Measurements from ENCODE around the gene NOL3. TPM values are rescaled to one million over a fixed set of nuclear protein-coding genes. Genes with fewer than 3 reads are reported as not detected.

Gene NOL3
- total RNA-seq, 4 donors from 2014 or later = 77.5 to 231 (median 173) TPM

GRCh38 chr16:67184453-67184994 lies 14.2 kb downstream of the NOL3 start:
- Histone ChIP-seq H3K27me3 (no peaks in the 10 kb centered on the region), H3K4me1 (peaks cover 15 to 31% of the 10 kb centered on the region in 2 donors), H3K4me3 (peak overlapping the region; percentile 65 to 88 (median 70)), H3K9me3 (no peaks in the 10 kb centered on the region), H3K36me3 (no peaks in the 10 kb centered on the region), H3K27ac (peak overlapping the region; percentile 85 to 97 (median 95))
- ATAC-seq (peak in 1 of 2 donors; percentile 18), DNase-seq (no peak)
- in situ Hi-C loops (cut with MboI; ENCODE audit: low sequenced_read_pairs in 4 of 4) (no loop called here), intact Hi-C loops (cut with DNase I; ENCODE audit: low total_unique reads) (loop anchor here (1.0 kb wide), 1 partner anchor 25 kb away; the partner anchor contains the start of genes FBXL8 and TRADD)
- no peak for TF ChIP-seq POLR2A (IDR thresholded peaks at IDR 0.05)
- TF ChIP-seq CTCF (IDR thresholded peaks at IDR 0.05 in 4 of 5, conservative IDR thresholded peaks at IDR 0.05 in 1 of 5) = no peak

GRCh38 chr16:67184995-67185650 lies 14.8 kb downstream of the NOL3 start:
- ATAC-seq = peak; percentile 44 to 49
- no peak for TF ChIP-seq POLR2A (IDR thresholded peaks at IDR 0.05)
- peak; percentile 78 to 91 (median 83) for TF ChIP-seq CTCF (IDR thresholded peaks at IDR 0.05 in 4 of 5, conservative IDR thresholded peaks at IDR 0.05 in 1 of 5)
- in situ Hi-C loops (cut with MboI; ENCODE audit: low sequenced_read_pairs in 4 of 4) (no loop called here), intact Hi-C loops (cut with DNase I; ENCODE audit: low total_unique reads) (loop anchor here (1.0 kb wide), 3 partner anchors 26 to 208 kb away; partner anchors contain the start of genes FBXL8, PHAF1 and TRADD)
- Histone ChIP-seq H3K27ac (peak overlapping the region; percentile 85 to 97 (median 95)), H3K36me3 (no peaks in the 10 kb centered on the region), H3K4me3 (peak overlapping the region; percentile 65 to 88 (median 70)), H3K27me3 (no peaks in the 10 kb centered on the region), H3K9me3 (no peaks in the 10 kb centered on the region), H3K4me1 (peaks cover 15 to 31% of the 10 kb centered on the region in 2 donors)
- DNase-seq = peak; percentile 80 to 89

GRCh38 chr16:67185651-67186134 lies 15.4 kb downstream of the NOL3 start:
- peak overlapping the region; percentile 3 to 88 (median 67) for H3K4me3 ChIP-seq
- DNase-seq = no peak
- intact Hi-C loops (cut with DNase I; ENCODE audit: low total_unique reads) = loop anchor here (1.0 kb wide), 2 partner anchors 76 to 208 kb away; partner anchors contain the start of gene PHAF1

GRCh38 chr16:67186550-67186950 lies 16.2 kb downstream of the NOL3 start:
- ATAC-seq (no peak), DNase-seq (no peak)
- in situ Hi-C loops (cut with MboI; ENCODE audit: low sequenced_read_pairs in 4 of 4) = no loop called here
- Histone ChIP-seq H3K27me3 (no peaks in the 10 kb centered on the region), H3K27ac (no peak overlapping the region), H3K4me1 (peaks cover 20 to 41% of the 10 kb centered on the region in 2 donors), H3K36me3 (no peaks in the 10 kb centered on the region), H3K4me3 (no peak overlapping the region), H3K9me3 (no peaks in the 10 kb centered on the region)
- TF ChIP-seq POLR2A (IDR thresholded peaks at IDR 0.05) = no peak
- no peak for TF ChIP-seq CTCF (IDR thresholded peaks at IDR 0.05 in 4 of 5, conservative IDR thresholded peaks at IDR 0.05 in 1 of 5)
- intact Hi-C loops (cut with DNase I; ENCODE audit: low total_unique reads) = no loop called here

More at GRCh38 chr16:67185651-67186134, 15.4 kb downstream of the NOL3 start:
- Histone ChIP-seq H3K4me1 (peaks cover 15 to 35% of the 10 kb centered on the region in 2 donors), H3K36me3 (no peaks in the 10 kb centered on the region), H3K27me3 (no peaks in the 10 kb centered on the region), H3K9me3 (no peaks in the 10 kb centered on the region), H3K27ac (peak overlapping the region in 2 of 4 donors; percentile 22 to 97)
- TF ChIP-seq CTCF (IDR thresholded peaks at IDR 0.05 in 4 of 5, conservative IDR thresholded peaks at IDR 0.05 in 1 of 5) (peak in 2 of 5 experiments; percentile 4 to 7), POLR2A (IDR thresholded peaks at IDR 0.05) (no peak)
- no peak for ATAC-seq
- in situ Hi-C loops (cut with MboI; ENCODE audit: low sequenced_read_pairs in 4 of 4) = no loop called here
